Renal cortical epithelial cell (primary cell): ENCODE measurements around the gene IL17RD. TPM values are rescaled to one million over a fixed set of nuclear protein-coding genes. Genes with fewer than 3 reads are reported as not detected.

Experiments used
- DNase-seq: peaks from one replicate; pipeline ENCODE4 v3.0.0-alpha.2; 2011; ENCODE audit warnings: low read depth
- total RNA-seq: library from RNA; depleted of rRNA; stranded (reverse); fragments of >200 nt; gene quantifications from 2 replicates; pipeline ENCODE4 v1.2.3, GENCODE V29; 2014

IL17RD gene
- total RNA-seq, 1 donor from 2014 or later, result 7.7 TPM

DNA sequence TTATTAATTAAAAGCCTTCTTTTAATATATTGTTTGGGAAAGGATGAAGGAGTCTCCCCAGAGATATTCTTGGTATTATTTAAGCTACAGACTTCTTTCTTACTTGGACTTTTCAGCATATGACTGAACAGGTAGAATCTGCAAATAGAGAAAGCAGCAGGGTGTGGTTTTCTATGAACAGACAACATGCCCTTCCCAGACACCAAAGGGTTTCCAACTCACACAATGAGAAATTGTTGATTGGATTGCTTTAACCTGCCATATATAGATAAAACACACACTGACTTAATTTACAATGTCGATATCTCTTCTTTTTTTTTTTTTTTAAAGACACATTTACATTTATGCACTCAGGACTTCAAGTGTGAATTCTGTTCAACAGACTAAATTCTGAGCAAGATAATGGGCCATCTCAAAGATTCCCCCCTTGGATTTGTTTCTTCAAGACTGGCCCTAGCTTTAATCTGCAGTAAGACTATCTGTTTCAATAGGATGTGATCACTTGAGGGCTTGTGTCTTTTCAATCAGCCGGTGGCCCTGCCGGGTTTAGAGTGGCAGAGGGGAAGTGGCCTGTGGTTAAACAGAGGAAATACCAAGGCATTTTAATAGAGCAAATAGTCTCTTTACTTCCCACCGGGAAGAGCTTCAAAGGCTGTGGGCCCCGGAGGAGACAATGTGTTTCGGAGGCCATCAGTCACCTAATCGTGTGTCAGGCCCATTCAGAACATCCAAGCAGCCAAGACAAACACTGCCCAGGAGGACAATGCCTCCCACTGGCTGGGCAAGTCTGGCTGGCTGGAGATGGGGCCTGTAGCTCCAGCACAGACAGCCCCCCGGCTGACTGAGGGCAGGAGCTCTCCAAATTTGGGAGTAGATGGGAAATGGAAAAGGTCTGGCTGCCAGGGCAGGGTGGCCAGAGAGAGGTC, 6.1 kb downstream of the IL17RD start:
- no peak for DNase-seq

DNA sequence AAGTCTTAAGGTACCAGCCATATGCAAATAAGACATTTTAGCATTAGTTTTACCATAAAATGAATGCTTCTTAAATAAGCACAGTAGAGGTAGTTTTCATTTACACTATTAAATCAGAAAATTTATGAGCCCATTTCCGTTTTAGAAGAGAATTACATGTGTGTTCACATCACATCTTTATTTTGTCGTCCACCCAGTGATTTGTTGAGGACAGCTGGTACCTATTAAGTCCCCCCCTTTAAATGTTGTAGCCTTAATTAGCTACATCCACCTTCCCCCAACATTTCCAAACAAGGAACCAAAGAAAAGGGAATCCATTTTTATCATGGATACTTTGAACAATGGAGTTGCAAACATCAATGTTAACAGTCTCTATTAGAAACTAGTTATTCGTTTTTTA, 6.8 kb downstream of the IL17RD start:
- no peak for DNase-seq

DNA sequence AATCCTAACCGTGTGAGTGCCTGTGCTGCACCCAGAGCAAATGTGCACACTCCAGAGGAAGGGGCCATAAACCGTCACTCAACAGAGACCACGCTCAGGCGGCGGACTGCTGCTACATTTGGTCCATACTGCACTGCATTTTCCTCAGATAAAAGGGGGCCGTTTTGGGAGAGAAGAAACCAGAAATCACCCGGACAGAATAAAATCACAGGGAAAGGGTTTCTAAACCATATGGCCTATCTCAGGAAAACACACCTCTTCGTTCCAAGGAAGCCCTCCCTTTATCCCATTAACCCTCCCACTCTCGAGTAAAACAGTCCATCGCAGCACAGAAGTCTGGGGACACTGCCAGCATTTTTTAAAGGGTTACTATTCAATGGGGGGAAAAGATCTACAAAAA, 7.6 kb downstream of the IL17RD start:
- DNase-seq, result no peak

DNA sequence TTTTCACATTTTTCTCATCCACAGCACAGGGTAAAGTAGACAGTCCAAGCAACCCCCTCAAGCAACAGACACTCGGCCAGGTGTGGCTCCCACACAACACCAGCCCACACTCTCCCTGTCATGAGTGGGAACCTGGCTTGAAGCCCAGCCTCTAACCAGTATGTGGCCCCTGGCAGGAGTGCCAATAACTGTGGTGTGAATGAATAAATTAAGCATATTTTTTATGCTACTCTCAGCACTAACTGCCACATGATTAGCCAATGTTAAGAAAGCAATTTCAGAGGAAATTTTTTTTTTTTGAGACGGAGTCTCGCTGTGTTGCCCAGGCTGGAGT, 9.9 kb downstream of the IL17RD start:
- DNase-seq, result no peak

DNA sequence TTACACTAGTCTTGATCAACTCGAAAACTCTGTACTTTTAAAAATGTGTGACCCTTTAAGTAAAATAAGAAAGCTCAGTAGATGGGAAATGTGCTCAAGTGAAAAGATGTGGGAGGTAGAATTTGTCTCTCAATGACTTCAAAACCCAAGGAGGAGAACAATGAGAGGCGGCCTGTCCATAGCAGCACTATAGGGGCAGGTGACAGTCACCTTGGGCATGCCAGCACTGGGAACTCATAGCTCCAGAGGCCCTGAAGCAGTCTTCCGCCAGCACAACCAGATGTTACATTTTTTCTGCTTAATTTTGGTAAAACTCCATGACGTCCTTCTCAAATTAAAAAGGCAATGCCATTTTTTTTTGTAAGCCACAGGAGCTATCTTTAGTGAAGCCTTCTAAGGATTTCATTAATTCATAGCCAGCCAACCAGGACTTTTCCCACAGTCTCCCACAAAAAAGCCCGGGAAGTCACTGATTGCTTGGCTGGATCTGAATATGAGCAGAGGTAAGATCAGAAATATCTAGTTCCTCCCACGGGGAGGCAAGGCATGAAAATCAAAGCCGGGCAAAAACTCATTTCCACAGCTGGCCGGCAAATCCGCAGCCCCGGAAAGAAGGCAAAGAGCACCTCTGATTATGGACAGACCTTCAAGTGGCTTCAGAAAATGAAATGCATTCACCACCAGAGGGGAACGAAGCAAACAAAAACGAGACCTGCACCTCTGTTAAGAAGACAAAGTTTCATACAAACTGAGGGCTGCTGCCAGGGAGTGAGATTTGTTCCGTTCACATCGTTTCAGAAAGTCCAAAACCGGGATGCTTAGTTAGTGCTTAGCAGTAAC, 10.5 kb downstream of the IL17RD start:
- DNase-seq, result no peak

DNA sequence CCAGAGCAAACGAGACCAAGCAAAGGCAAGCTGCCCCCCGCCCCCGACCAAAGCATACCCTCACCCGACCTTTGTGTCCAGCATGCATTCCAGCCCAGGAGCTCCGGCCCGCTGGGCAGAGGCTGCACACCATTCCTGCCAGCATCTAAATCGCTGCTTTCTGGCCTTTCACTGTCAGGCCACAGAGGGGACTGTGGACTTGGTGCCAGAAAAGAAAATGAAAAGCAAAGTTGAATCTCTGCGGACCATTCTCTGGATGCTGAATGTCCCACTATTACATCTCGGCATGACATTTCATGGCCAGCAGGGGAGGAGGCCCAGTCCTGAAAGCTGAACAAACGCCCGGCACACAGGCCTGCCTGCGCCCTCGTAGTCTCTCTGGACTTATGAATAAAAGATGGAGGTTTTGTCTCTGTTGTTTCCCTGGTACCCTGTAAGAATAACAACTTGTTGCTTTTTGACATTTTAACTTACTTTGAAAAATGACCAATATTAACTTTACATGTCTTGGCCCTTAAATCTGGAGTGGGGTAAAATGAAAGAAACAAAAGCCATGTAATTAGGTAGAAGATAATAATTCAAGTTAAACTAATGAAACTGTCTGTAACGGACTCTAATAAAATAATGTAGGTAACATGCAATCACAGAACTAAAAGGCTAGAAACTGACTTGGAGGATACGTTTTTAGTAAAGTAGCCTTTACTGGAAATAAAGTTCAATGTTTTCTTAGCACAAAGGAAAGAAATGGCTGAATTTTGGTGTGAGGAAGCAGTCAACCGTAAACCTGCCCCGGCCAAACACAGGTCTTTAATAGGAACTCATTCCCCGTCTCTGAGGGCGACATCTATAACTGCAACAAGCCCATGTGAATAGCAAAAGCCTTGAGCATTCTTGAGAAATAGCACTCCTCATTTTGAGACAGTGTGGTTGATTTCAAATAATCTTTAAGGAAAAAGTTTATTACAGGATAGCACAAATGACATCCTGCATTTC, 12.7 kb downstream of the IL17RD start:
- no peak for DNase-seq

DNA sequence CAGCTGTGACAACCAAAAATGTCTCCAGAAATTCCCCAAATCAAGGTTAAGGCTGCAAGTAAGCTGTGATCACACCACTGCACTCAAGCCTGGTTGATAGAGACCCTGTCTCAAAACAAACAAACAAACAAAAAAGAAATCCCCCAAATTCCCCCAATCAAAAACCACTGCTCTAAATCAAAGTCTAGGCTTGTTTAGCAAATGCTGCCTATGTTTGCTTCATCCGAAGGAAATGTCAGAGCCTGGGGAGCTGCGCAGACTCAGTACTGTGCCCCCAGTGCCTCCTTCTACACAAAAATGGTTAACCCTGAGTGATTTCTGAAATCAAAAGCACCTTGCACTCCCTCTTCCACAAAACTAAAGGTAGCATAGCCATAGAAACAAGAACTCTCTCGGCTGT, 13.4 kb downstream of the IL17RD start:
- no peak for DNase-seq

DNA sequence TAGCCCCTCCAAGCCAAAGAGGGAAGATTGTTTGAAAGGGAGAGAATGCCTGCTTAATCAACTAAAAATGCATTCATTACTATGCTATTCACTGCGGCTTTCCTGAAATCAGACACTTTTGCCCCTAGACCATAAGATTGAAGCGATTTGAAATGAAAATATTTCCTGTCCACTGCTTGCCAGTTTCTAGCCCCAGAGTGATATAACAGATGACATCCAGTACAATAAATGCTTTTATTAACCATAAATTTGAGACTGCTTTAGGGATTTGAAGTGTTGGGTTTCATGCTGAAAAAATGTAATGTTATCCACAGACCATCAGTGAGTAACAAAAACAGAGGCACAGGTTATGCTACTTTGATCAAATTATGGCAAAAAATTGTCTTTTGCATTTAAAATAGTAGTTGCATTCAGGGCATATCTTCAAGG, 14.1 kb downstream of the IL17RD start:
- no peak for DNase-seq

DNA sequence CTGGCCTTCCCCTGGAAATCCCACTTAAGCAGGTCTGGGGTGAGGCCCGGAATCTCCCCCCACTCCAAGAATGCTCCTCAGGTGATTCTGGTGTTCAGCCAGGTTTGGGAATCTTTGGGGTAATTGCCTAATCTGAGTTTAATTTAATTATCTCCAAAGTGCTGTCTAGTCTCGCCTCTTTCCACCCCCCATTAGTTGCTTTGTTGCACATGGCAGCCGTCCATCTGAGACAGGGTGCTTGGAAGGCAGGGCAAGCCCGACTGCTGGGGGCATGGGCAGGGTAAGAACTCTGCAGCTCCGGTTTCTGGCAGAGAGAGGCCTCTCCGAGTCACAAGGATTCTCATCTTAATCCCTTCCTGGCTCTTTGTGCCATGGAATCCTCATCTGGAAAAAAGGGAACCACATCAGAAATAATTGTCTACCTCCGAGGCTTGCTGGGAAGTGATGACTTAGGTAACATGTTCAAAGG, 15.0 kb downstream of the IL17RD start:
- DNase-seq, result no peak

DNA sequence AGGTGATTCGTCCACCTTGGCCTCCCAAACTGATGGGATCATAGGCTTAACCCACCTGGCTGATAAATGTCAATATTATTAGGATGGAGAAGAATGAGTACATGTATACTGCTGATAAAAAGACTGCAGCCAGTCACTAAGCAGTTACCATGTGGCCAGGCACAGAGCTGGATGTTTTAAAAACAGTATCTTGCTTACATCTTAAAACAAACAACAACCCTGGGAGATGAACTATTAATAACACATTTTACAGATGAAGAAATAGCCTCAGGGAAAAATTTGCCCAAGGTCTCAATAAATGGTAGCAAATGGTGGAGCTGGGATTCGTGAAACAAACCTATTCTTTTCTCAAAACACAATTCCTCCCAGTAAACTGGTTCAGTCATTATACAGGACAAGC, 18.1 kb downstream of the IL17RD start:
- no peak for DNase-seq

DNA sequence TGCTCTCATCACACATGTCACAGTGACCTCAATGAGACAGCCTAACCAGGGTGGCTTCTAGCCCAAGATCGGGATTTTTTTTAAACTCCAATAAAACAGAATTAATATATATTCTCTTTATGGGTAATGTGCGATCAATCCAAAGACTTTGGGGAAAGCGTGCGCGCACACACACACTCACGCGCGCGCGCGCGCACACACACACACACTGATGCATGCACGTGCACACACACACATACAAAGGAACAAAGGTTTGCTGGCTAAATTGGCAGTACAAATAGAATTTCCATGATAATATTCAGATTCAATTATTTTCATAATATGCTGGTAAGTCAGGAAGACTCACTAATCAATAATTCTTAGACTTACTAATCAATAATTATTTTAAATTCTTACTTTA, 19.3 kb downstream of the IL17RD start:
- no peak for DNase-seq

DNA sequence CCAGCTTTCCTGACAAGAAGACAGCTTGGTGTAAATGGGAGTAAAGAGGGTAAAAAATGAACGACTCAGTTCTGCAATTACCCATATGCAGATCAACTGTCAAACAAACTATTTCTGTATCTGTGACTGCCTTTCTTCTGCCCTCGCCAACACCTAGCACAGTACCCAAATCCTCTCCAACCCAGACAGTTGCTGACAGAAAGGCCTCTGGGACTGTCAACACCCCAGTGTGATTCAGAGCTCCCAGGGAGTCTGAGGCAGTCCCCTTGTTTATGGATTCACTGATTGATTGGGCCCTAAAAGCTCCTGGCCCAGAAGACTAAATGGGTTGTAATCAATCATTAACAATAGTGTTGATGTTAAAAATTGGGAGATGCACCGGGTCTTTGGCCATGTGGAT, 20.2 kb downstream of the IL17RD start:
- DNase-seq, result no peak

DNA sequence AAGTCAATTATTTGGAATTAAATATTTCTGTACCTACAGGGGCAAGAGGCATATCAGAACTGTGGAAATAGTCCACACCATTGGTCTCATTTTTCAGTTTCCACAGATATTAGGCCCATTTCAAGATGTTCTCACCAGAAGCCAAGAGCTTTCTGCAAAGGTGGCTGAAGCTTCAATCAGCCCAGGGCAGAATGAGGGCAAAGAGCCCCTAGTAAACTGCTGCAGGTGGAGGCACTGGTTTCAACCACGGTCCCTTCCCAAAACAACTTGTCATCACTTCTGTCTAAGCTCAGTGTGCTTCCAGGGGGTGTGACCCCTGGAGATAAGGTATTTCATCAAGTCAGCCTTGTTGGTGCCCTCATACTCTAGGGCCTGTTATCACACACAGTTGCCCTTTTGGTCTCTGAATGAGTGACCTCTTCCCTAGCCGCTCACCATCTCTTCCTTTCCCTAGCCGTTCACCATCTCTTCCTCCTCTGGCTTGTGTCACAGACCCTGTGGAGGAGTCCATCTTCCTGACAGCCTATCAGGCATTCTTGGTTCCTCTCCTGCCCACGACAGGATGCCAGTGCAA, 21.2 kb downstream of the IL17RD start:
- no peak for DNase-seq

DNA sequence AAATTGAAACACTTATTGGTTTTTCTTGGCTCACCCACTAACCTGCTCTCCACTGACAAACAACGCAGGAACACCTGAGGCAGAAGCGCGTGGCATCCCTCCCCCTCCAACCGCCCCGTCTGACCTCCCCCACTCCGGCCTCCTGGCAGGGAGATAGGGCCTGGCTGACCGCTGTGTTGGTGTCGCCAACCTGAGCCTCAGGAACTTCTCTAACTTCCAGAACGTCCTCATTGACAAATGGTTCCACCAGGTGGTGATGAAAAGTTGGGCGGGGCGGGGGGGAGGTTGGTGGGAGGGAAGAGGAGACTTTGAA, 22.8 kb downstream of the IL17RD start:
- DNase-seq, result no peak

DNA sequence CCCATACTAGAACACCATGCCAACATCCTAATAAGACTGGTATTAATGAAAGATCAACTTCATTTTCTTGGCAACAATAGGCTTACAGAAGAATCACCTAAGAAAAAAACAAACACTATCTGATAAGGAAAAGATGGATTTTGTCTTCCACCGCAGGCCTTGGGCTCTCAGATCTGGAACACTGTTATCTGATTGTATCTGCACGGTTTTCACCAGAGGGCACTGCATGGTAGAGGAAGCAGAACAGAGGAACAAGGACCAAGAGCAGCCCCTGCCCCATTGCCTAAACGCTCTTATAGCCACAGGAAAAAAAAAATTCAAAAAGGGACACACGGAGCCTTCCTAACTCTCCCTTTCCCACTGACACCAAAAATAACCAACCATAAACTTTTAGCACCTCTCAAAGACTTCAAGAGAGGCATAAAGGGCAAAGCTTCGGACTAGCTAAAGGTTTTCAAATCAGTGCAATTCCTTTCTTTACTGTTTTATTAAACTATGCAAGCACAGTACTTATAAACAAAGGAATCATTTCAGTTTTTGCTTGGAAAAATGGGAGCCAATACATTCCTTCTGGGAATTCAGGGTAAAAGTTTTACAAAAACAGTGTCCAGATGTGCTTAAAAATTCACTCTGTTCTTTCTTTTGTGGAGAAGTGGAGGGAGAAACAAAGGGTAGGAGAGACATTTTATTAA, 23.3 kb downstream of the IL17RD start:
- no peak for DNase-seq

DNA sequence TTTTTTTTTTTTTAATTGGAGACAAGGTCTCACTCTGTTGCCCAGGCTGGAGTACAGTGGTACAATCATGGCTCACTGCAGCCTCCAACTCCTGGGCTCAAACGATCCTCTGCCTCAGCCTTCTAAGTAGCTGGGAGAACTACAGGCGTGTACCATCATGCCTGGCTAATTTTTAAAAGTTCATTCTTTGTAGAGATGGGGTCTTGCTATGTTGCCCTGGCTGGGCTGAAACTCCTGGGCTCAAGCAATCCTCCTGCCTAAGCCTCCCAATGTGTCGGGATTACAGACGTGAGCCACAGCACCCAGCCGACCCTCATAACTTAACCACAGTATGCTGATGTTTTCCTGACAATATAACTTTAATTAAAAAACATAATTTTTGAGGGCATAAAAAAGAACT, 24.3 kb downstream of the IL17RD start:
- DNase-seq, result no peak

DNA sequence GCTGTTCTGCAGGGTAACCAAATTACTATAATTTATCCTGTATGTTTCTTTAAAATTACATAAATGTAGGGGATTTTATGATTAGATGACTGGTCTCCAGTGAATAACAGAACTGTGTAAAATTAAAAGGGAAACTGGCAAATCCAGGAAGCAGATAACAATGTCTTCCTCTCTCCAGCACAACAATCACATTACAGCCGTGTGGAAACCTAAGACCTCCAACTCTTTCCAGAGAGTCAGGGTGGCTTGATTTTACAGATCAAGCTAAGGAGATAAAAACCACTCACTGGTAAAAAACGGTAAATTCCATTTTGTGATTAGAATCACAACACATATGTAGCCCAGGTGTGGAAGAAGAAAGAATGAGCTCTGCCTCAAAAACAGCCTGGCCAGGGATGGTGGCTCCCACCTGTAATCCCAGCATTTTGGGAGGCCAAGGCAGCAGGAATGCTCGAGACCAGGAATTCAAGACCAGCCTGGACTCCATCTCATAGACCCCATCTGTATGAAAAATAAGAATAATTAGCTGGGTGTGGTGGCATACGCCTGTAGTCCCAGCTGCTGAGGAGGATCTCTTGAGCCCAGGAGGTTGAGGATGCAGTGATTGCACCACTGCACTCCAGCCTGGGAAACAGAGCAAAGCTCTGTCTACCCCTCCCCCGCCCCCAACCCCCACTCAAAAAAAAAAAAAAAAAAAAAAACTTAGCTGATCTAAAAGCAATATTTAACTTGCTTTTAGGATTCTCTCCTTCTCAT, 29.0 kb downstream of the IL17RD start:
- no peak for DNase-seq

DNA sequence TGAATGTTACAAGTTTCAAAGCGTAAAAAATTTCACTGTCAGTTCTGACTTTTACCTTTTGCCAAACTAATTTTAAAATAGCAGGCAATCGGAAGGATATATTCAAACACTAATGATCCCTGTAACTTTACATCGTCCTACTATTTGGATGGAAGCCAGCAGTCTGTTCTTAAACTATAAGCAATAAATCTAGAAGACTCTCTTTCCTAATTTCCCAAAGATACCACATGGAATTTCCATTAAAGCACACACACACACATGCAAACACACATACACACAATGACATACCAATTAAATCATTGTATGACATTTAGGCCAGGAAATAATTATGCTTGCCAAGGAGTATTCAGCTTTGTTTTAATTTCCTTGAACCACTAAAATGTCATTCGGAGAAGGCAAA, 32.0 kb downstream of the IL17RD start:
- no peak for DNase-seq

DNA sequence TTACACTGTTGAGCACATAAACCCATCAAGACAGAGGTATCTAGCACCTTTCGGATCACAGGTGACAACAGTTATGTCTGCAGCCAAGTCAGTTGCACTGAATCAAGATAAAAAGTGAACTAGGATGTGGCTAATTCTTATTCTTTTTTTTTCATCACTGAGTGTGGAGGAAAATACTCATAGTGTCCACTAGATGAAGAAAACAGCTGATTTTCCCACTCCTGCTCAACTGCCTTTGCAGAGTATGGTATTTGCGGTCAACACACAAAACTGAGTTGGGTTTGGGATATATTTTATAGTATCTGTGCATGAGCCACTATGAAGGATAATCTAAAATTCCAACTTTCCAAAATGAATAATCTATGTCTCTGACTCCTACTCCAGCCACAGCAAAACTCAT, 32.5 kb downstream of the IL17RD start:
- DNase-seq, result no peak

DNA sequence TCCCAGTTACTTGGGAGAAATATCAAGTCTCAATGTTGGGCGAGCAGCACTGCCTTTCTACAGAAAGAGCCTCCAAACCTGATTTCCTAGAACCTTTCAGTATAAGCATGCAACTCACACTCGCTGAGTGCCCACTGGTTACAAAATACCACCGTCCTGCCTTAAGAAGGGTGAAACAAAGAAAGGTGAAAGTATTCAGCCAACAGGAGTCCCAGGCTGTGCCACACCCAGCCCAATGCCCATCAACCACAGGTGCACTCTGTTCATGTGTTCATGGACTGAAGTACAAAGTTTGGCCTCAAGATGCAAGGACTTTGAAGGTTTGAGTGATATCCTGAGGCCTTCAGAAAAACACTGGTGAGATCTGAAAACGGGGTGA, 34.0 kb downstream of the IL17RD start:
- DNase-seq, result no peak
